Skin epidermis (tissue), 12 donors: ENCODE results near the gene TEX38.
A peak's percentile ranks its signal among the peaks of the same experiment; 100 is the strongest.
"Not testable (repeated sequence)": the region's sequence is repeated elsewhere in the genome, so short reads cannot be mapped to it uniquely, and the experiment has no call there.

ENCODE experiments used
- H3K27ac ChIP-seq, 21 experiments: fragments of 200-600 bp; sonication (generic) in 11 of 21; one replicate each; pipeline ENCODE4 v1.5.0; 2020; ENCODE audit warnings: mild to moderate bottlenecking in 3 of 21, inconsistent platforms in 2 of 21, moderate library complexity in 2 of 21
- H3K4me3 ChIP-seq, 7 experiments: fragments of 200-600 bp; sonication (generic) in 2 of 7; one replicate each; pipeline ENCODE4 v1.5.0; 2020; ENCODE audit warnings: inconsistent platforms in 2 of 7, mild to moderate bottlenecking in 2 of 7, moderate library complexity in 1 of 7

Gene TEX38

DNA sequence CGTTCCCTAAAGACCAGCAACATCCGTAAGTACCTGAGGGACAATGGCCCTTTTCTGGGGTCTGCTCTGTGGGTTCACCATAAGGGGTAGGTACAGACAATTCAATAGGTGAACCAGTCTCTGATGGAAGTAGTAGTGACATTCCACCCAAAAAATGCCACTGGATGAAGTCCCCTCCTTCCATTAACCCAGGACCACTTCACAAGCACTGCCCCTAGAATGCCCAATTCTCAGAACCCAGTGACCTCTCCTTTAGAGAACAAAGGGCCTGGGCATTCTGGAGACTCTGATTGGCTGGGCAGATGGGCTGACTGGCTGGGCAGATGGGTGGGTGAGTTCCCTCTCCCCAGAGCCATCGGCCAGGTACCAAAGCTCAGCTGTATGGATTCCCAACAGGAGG, at the start of gene TEX38:
TEX38 (plus strand) TSS at position 301 of the 400 bp plus-strand sequence; CDS start at position 382, 81 bp downstream.
- no peak within 1 kb of the TSS for H3K27ac ChIP-seq
- no peak within 1 kb of the TSS for H3K4me3 ChIP-seq

- H3K4me3 ChIP-seq = no peak overlapping the region
- peak overlapping the region in 2 of 21 experiments; percentile 9 to 15 for H3K27ac ChIP-seq
Observed at GRCh38 chr1:46621930-46622329, 49.7 kb upstream of the TEX38 start.

DNA sequence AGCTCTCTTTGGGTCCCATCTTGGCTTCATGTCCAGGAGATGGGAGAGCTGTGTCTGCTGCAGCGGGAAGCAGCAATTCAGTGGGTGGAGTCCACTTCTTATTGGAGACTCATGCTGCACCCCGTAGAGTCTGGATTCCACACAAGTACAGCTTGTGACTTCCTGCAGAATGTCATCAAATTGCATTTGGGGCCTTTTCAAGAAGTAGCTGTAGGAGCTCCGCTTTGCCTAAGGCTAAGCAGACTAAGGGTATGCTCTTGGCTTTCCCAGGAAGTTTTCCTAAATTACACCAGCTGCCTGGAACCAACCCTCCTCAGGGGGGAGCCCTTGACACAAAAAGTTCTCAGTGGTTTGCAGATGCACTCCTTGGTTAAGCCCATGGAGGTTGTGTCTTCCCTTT, 49.3 kb upstream of the TEX38 start:
- Histone ChIP-seq H3K4me3 (no peak overlapping the region), H3K27ac (peak overlapping the region in 1 of 21 experiments; percentile 15)

GRCh38 chr1:46623743-46624644, 47.7 kb upstream of the TEX38 start:
- Histone ChIP-seq H3K4me3 (no peak overlapping the region), H3K27ac (no peak overlapping the region)

- Histone ChIP-seq H3K4me3 (no peak overlapping the region), H3K27ac (no peak overlapping the region)
Observed at GRCh38 chr1:46630719-46631118, 40.9 kb upstream of the TEX38 start.

DNA sequence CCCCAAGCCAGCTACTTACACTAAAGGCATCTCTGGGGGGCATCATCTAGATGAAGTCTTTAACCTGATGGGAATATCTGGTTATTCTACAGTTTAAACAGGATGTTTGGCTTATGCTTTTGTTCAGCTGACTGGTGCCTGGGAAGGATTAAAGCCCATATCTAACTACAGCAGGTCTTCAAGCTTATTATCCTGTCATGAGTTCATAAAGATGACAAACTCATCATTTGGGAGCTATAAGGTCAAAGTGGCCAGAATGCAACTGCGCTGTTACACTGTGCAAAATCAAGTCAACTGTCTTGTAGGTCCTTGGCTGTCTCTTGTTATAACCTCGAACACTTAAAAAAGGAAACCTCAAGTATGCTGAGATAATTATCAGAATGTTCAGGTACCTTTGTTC, 36.4 kb upstream of the TEX38 start:
- Histone ChIP-seq H3K27ac (no peak overlapping the region), H3K4me3 (no peak overlapping the region)

DNA sequence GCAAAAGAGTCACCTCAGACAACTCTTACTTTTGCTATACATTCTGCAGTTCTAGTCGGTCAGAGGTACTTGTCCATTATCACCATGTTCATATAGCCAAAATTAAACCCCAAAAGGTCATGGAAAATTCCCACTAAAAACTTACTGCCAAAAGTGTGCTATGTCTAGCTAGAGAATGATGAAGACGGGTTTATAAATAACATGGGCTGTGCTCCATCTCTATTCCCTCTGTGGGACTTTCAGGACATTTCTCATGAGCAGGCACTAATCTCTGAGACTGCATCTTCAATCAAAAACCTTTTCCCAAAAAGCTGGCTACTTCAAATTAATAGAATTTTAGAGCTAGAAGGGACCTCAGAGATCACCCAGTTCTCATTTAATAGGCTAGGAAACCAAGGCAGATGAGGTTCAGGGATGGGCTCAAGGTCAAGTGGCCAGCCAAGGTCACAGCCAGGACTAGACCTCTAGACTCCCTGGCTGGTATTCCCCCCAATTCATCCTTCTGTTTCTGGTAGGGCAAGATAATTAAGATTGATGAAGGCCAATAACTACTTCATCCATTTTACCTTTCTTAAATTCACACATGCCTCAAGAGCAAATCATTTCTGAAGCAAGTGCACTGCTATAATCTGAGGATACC, 34.1 kb upstream of the TEX38 start:
- no peak overlapping the region for H3K27ac ChIP-seq
- no peak overlapping the region for H3K4me3 ChIP-seq

DNA sequence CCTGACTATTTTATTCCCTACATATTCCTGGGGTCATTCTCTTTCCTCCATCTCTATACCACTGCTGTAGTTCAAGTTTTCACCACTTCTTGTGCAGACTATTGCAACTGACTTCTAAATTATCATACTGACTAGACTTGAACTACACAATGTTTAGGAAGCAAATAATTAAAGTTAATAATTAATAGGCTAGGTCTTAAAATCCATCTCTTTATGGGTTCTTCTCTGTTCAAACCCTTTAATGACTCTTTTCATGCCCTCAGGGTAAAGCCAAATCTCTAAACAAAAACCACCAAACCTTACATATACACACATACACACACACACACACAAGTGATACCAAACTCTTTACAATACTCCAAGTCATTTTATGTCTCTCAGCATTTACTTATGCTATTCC, 32.7 kb upstream of the TEX38 start:
- no peak overlapping the region for H3K4me3 ChIP-seq
- H3K27ac ChIP-seq = no peak overlapping the region

DNA sequence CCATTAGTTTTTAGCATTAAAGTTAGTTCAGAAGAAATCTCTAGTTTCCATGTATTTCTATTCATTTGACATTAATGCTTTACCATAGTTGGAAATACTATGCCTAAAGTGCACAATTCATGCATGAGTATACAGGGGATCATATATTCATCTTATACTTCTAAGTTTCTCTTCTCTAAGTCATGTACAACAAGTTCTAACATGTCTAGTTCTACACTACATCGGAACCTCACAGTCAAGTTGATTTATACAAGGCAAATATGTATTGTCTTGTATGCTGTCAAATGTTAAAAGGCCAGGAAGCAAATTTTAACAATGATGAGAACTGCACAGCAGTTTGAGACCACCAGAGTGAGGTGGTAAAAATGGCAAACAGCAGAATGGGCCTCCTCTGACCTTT, 32.1 kb upstream of the TEX38 start:
- Histone ChIP-seq H3K27ac (no peak overlapping the region), H3K4me3 (no peak overlapping the region)

DNA sequence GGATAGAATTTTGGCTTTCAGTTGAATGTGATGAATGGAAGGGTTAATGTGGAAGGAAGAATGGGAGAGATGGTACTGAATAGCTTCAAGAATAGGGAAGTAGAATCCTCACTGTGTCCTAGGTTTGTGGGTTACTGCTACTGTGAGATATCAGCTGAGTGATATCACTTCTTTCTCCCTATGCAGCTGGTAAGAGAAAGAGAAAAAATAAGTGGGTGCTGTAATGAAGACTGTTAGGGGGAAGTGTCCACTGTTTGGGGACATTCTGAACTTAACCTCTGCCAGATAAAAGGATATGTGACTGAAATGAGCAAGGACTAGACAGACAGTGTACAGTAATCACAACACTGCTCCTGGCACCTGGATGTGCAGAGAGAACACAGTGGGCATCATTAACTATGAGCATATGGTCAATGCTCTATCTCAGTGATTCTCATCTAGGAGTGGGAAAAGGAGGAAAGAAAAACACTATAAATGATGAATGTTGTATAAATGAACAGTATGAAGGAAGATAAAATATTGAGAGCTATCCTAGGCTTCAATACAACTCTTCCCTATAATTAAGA, 29.5 kb upstream of the TEX38 start:
- H3K4me3 ChIP-seq = no peak overlapping the region
- no peak overlapping the region for H3K27ac ChIP-seq

DNA sequence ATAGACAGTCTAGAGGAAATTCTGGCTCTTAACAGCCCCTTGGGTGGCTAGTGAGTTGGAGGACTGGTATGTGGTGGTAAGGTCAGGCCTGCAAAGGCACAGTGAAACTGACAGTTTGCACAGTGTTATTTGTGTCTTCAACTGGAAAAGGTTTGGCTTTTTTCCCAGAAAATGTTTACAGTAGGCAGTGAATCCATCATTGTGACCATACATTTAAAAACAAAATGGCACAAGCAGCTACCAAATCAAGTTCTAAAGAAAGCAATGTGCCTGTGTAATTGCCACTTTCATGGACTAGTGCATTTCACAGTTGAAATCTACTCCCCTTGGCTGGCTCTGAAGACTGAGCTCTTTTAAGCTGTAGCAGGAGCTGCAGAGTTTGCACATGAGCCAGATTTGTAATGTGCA, 28.3 kb upstream of the TEX38 start:
- no peak overlapping the region for H3K27ac ChIP-seq

DNA sequence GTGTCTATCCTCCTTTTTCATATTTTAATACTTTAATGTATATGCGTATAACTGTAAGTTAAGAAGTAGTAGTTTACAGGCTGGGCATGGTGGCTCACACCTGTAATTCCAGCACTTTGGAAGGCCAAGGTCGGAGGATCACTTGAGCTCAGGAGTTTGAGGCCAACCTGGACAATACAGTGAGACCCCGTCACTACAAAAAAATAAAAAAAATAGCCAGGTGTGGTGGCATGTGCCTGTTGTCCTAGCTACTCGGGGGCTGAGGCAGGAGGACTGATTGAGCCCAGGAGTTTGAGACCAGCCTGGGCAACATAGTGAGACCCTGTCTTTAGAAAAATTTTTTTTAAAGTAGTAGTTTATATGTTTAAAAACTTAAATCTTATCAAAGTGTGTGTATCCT, 25.8 kb upstream of the TEX38 start:
- H3K27ac ChIP-seq = no peak overlapping the region
- H3K4me3 ChIP-seq = no peak overlapping the region

More for the DNA sequence above, 28.3 kb upstream of the TEX38 start:
- H3K4me3 ChIP-seq = no peak overlapping the region

DNA sequence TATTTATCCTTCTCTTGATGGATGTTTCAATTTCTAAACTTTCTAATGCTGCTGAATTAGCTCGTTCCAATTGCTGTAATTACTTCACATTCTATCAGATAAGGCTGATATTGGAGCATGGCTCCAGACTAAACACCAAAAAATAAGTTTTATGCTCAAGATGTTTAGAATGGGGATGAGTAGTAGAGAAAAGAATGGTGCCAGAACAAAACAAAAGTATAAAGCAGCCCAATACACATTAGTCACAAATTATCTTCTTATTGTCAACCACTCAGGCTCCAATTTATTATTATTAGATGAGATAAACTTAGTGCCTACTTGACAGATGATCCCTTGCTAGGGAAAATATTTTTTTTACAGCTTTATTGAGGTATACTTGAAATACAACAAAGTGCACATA, 25.3 kb upstream of the TEX38 start:
- Histone ChIP-seq H3K4me3 (no peak overlapping the region), H3K27ac (no peak overlapping the region)

DNA sequence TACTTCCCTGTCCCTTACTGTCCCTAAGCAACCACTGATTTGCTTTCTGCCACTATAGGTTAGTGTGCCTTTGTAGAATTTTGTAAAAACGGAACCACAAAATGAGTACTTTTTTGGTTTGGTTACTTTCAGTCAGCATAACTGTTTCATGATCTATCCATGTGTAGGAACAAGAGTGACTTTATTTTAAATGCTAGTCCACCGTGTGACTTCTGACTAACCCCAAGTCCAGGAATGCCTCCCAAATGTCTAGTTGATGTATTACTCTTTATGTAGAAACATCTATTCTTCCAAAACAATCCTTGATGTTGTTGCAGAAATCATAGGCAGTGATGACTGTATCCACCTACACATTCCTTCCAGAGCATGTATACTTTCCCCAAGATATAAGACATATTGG, 24.8 kb upstream of the TEX38 start:
- Histone ChIP-seq H3K4me3 (no peak overlapping the region), H3K27ac (no peak overlapping the region)

DNA sequence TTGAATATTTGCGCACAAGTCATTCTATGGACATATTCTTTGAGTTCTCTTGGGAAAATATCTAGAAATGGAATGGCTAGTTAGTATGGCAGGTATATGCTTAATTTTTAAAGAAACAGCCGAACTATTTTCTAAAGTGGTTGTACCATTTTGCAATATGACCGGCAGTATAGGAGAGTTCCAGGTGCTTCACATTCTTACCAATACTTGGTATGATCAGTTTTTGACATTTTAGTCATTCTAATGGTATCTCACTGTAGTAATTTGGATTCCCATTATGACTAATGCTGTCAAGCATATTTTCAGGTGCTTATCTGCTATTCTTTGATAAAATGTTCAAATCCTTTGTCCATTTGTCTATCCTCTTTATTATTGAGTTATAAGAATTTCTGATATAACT, 24.0 kb upstream of the TEX38 start:
- Histone ChIP-seq H3K27ac (no peak overlapping the region), H3K4me3 (no peak overlapping the region)

GRCh38 chr1:46649764-46650163, 21.9 kb upstream of the TEX38 start:
- Histone ChIP-seq H3K27ac (no peak overlapping the region), H3K4me3 (no peak overlapping the region)

DNA sequence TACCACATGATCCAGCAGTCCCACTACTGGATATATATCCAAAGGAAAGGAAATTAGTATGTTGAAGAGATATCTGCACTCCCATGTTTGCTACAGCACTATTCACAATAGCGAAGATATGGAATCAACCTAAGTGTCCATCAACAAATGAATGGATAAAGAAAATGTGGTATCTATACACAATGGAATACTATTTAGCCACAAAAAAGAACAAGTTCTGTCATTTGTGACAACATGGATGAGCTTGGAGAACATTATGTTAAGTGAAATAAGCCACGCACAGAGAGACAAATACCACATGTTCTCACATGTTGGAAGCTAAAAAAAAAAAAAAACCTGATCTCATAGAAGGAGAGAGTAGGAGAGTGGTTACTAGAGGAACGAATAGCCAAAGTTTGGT, 21.2 kb upstream of the TEX38 start:
- no peak overlapping the region for H3K27ac ChIP-seq

GRCh38 chr1:46651152-46651551, 20.5 kb upstream of the TEX38 start:
- not testable (repeated sequence) for H3K4me3 ChIP-seq, H3K27ac ChIP-seq

More for the DNA sequence above, 21.2 kb upstream of the TEX38 start:
- no peak overlapping the region for H3K4me3 ChIP-seq

DNA sequence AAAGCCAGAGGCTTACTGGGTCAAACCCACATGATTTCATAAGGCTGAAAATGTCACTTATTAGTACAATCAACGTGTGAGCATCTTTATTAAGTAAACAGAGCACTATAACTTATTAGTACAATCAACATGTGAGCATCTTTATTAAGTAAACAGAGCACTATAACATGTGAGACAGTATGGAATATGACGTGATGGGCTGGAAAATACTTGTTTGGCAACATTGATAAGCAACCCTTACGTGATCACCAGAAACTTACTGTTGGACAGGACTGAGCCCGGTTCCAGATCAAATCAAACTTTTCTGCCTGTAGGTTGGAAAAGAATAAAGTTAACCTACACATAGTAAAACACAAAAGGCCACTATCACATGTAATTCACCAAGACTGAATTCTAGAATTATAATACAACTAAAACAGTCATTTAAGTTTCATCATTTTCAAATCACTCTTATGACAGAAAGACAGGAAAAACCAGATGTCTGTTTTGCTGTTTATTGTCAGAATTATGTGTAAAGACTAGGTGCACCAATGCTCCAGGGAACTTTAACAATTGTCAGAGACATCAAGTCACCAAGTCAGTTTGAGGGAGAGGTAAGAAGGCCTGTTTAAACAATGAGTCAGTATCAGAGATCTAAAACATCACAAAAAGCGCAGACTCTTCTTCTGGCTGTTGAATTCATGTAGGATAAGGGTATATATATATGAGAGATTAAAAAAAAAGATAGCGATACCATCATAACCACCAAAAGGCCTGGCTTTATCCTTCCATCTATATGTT, 19.1 kb upstream of the TEX38 start:
- H3K27ac ChIP-seq = no peak overlapping the region

GRCh38 chr1:46653405-46653958, 18.2 kb upstream of the TEX38 start:
- Histone ChIP-seq H3K27ac (no peak overlapping the region), H3K4me3 (no peak overlapping the region)

More for the DNA sequence above, 19.1 kb upstream of the TEX38 start:
- no peak overlapping the region for H3K4me3 ChIP-seq
